ENCODE results near the gene ADCY5. TPM values are rescaled to one million over a fixed set of nuclear protein-coding genes. Genes with fewer than 3 reads are reported as not detected.

ADCY5 gene
- total RNA-seq, 2 donors from 2014 or later, result 3.9 to 5.2 TPM

- Histone ChIP-seq H3K4me3 (ENCODE audit: low read length) (no peak overlapping the region), H3K9ac (ENCODE audit: extremely low read depth, low read length, poor library complexity, severe bottlenecking) (no peak overlapping the region), H3K27me3 (ENCODE audit: control insufficient read depth, insufficient read depth, low read length, poor library complexity, severe bottlenecking) (no peaks in the 10 kb centered on the region), H3K36me3 (ENCODE audit: control insufficient read depth, insufficient read depth, low read length) (peaks cover 7% of the 10 kb centered on the region), H3K4me1 (ENCODE audit: control insufficient read depth, insufficient read depth, low read length) (no peaks in the 10 kb centered on the region), H3K9me3 (ENCODE audit: control insufficient read depth, low read length) (no peaks in the 10 kb centered on the region), H3K27ac (ENCODE audit: low read depth, low read length) (no peak overlapping the region)
- peaks cover 8% of the 10 kb centered on the region for H3K36me3 Mint-ChIP-seq (ENCODE audit: low read depth)
- H3K27me3 Mint-ChIP-seq (ENCODE audit: insufficient read depth), result no peaks in the 10 kb centered on the region
- no peak overlapping the region for H3K4me3 Mint-ChIP-seq
- DNase-seq, result no peak
- peaks cover 14% of the 10 kb centered on the region for H3K4me1 Mint-ChIP-seq
- no peak for TF ChIP-seq CTCF (conservative IDR thresholded peaks at IDR 0.05)
- H3K9me3 Mint-ChIP-seq, result peaks cover under 1% of the 10 kb centered on the region
- 88 to 92% methylated on average over 10 of the region's 10 CpGs for WGBS, 2 experiments (ENCODE audit: insufficient coverage in 1 of 2, insufficient read length in 1 of 2)
- H3K27ac Mint-ChIP-seq, result no peak overlapping the region
Observed at GRCh38 chr3:123276346-123277006, 172.4 kb downstream of the ADCY5 start.

GRCh38 chr3:123275691-123276090 is 173.2 kb downstream of the ADCY5 start:
- Histone ChIP-seq H3K27me3 (ENCODE audit: control insufficient read depth, insufficient read depth, low read length, poor library complexity, severe bottlenecking) (no peaks in the 10 kb centered on the region), H3K36me3 (ENCODE audit: control insufficient read depth, insufficient read depth, low read length) (peaks cover 13% of the 10 kb centered on the region), H3K9me3 (ENCODE audit: control insufficient read depth, low read length) (no peaks in the 10 kb centered on the region), H3K4me1 (ENCODE audit: control insufficient read depth, insufficient read depth, low read length) (no peaks in the 10 kb centered on the region), H3K9ac (ENCODE audit: extremely low read depth, low read length, poor library complexity, severe bottlenecking) (no peak overlapping the region), H3K27ac (ENCODE audit: low read depth, low read length) (no peak overlapping the region), H3K4me3 (ENCODE audit: low read length) (no peak overlapping the region)
- Mint-ChIP-seq H3K9me3 (peaks cover 3% of the 10 kb centered on the region), H3K27me3 (ENCODE audit: insufficient read depth) (no peaks in the 10 kb centered on the region), H3K36me3 (ENCODE audit: low read depth) (peaks cover 15% of the 10 kb centered on the region), H3K4me1 (peaks cover 14% of the 10 kb centered on the region), H3K27ac (no peak overlapping the region), H3K4me3 (no peak overlapping the region)
- DNase-seq, result no peak
- TF ChIP-seq CTCF (conservative IDR thresholded peaks at IDR 0.05), result no peak
- 83 to 90% methylated on average over 2 of the region's 3 CpGs for WGBS, 2 experiments (ENCODE audit: insufficient coverage in 1 of 2, insufficient read length in 1 of 2)

GRCh38 chr3:123272547-123272946 is 176.3 kb downstream of the ADCY5 start:
- H3K27ac ChIP-seq (ENCODE audit: low read depth, low read length), result no peak overlapping the region
- Mint-ChIP-seq H3K27me3 (ENCODE audit: insufficient read depth) (no peaks in the 10 kb centered on the region), H3K36me3 (ENCODE audit: low read depth) (peaks cover 29% of the 10 kb centered on the region), H3K27ac (no peak overlapping the region), H3K9me3 (peaks cover 3% of the 10 kb centered on the region), H3K4me3 (no peak overlapping the region), H3K4me1 (peaks cover 7% of the 10 kb centered on the region)
- H3K36me3 ChIP-seq (ENCODE audit: control insufficient read depth, insufficient read depth, low read length), result peaks cover 19% of the 10 kb centered on the region
- no peaks in the 10 kb centered on the region for H3K27me3 ChIP-seq (ENCODE audit: control insufficient read depth, insufficient read depth, low read length, poor library complexity, severe bottlenecking)
- H3K4me3 ChIP-seq (ENCODE audit: low read length), result no peak overlapping the region
- WGBS, 2 experiments (ENCODE audit: insufficient coverage in 1 of 2, insufficient read length in 1 of 2), result 94 to 96% methylated on average over 2 of the region's 2 CpGs
- DNase-seq, result peak; percentile 40
- no peaks in the 10 kb centered on the region for H3K4me1 ChIP-seq (ENCODE audit: control insufficient read depth, insufficient read depth, low read length)
- H3K9me3 ChIP-seq (ENCODE audit: control insufficient read depth, low read length), result no peaks in the 10 kb centered on the region
- TF ChIP-seq CTCF (conservative IDR thresholded peaks at IDR 0.05), result no peak
- no peak overlapping the region for H3K9ac ChIP-seq (ENCODE audit: extremely low read depth, low read length, poor library complexity, severe bottlenecking)
